Measurements from ENCODE around the gene BCL2L2.

Gene BCL2L2

DNA sequence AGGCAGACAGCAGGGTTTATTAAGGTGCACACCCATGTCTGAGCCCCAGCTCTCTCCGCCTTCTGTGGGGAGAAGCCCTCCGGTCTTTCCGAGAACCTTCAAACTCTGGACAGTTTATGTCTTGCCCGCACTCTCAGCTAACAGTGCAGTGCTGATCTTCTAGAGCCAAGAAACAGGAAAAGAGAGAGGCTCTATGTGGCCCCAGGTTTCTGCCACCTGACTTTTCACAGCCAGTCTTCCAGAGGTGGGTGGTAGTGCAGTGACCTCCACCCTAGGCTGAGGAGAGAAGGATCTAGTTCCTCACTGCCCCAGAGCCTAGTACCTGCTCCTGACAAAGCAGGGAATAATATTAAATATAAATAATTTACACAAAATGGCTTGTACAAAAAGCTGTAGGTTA lies 50.0 kb downstream of the BCL2L2 start:
- H3K4me2 ChIP-seq (ENCODE audit: low read length), result no peak overlapping the region
- no peaks in the 10 kb centered on the region for H3K9me2 ChIP-seq (replicated peaks; ENCODE audit: control insufficient read depth, low read length)
- no peak for TF ChIP-seq EZH2phosphoT487 (IDR thresholded peaks at IDR 0.05; ENCODE audit: borderline replicate concordance, low read length)
- TF ChIP-seq, protein P1, sequence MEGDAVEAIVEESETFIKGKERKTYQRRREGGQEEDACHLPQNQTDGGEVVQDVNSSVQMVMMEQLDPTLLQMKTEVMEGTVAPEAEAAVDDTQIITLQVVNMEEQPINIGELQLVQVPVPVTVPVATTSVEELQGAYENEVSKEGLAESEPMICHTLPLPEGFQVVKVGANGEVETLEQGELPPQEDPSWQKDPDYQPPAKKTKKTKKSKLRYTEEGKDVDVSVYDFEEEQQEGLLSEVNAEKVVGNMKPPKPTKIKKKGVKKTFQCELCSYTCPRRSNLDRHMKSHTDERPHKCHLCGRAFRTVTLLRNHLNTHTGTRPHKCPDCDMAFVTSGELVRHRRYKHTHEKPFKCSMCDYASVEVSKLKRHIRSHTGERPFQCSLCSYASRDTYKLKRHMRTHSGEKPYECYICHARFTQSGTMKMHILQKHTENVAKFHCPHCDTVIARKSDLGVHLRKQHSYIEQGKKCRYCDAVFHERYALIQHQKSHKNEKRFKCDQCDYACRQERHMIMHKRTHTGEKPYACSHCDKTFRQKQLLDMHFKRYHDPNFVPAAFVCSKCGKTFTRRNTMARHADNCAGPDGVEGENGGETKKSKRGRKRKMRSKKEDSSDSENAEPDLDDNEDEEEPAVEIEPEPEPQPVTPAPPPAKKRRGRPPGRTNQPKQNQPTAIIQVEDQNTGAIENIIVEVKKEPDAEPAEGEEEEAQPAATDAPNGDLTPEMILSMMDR (IDR thresholded peaks at IDR 0.05; ENCODE audit: low read depth, low read length, poor library complexity, severe bottlenecking), result no peak
- no peaks in the 10 kb centered on the region for H3F3A ChIP-seq (ENCODE audit: control insufficient read depth, insufficient read depth)
- H3K79me2 ChIP-seq (ENCODE audit: control insufficient read depth, low read length), result no peaks in the 10 kb centered on the region
- H4K20me1 ChIP-seq (ENCODE audit: control insufficient read depth, insufficient read depth, low read depth, low read length), result no peaks in the 10 kb centered on the region
- H3K27ac ChIP-seq (ENCODE audit: low read depth, low read length), result no peak overlapping the region
- H3K9me3 ChIP-seq (ENCODE audit: control insufficient read depth, insufficient read depth, low read length), result no peaks in the 10 kb centered on the region
- H3K4me3 ChIP-seq (ENCODE audit: low read length), result no peak overlapping the region
- H3K36me3 ChIP-seq (ENCODE audit: control insufficient read depth, low read length), result no peaks in the 10 kb centered on the region
- H3K4me1 ChIP-seq (ENCODE audit: control insufficient read depth, low read length), result no peaks in the 10 kb centered on the region
- H3K27me3 ChIP-seq (ENCODE audit: control insufficient read depth, low read length), result no peaks in the 10 kb centered on the region

DNA sequence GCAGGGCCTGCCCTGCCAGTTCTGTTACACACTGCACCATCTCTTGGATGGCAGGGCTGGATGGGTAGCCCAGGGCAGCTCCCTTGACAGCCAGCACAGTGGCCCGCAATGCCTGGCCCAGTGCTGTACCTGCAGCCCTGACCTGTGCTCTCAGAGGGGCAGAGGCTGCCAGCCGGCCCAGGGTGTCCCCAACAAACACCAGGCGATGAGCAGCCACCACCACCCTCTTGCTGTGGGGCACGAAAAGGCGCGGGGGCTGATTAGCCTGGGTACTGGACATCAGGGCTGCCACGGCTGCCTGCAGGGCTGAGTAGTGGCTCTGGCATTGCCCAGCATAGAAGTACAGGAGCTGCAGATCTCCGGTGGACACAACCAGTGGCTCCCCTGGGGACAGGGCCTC lies 50.6 kb downstream of the BCL2L2 start:
- no peak for TF ChIP-seq EZH2phosphoT487 (IDR thresholded peaks at IDR 0.05; ENCODE audit: borderline replicate concordance, low read length)
- TF ChIP-seq, protein P1 (IDR thresholded peaks at IDR 0.05; ENCODE audit: low read depth, low read length, poor library complexity, severe bottlenecking), result no peak
- no peaks in the 10 kb centered on the region for H3K9me3 ChIP-seq (ENCODE audit: control insufficient read depth, insufficient read depth, low read length)
- H3K27ac ChIP-seq (ENCODE audit: low read depth, low read length), result no peak overlapping the region
- H3K27me3 ChIP-seq (ENCODE audit: control insufficient read depth, low read length), result no peaks in the 10 kb centered on the region
- no peaks in the 10 kb centered on the region for H3F3A ChIP-seq (ENCODE audit: control insufficient read depth, insufficient read depth)
- H3K9me2 ChIP-seq (replicated peaks; ENCODE audit: control insufficient read depth, low read length), result no peaks in the 10 kb centered on the region
- no peaks in the 10 kb centered on the region for H4K20me1 ChIP-seq (ENCODE audit: control insufficient read depth, insufficient read depth, low read depth, low read length)
- H3K4me3 ChIP-seq (ENCODE audit: low read length), result no peak overlapping the region
- H3K36me3 ChIP-seq (ENCODE audit: control insufficient read depth, low read length), result no peaks in the 10 kb centered on the region
- no peaks in the 10 kb centered on the region for H3K4me1 ChIP-seq (ENCODE audit: control insufficient read depth, low read length)
- H3K4me2 ChIP-seq (ENCODE audit: low read length), result no peak overlapping the region
- H3K79me2 ChIP-seq (ENCODE audit: control insufficient read depth, low read length), result no peaks in the 10 kb centered on the region

DNA sequence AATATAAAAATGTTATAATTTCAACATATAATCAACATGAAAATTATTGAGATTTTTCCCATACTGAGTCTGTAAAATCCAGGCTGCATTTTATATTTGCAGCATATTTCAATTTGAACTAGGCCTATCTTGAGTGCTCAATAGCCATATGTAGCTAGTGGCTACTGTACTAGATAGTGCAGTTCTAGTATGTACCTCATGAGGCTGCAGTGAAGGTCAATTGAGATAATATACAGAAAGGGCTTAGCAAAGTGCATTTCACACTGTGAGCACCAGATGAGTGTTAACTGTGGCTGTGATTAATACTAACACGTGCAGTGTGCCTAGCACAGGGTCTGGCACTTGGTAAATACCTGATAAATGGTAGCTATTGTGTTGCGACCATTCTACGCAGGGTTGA lies 51.4 kb downstream of the BCL2L2 start:
- H3K9me3 ChIP-seq (ENCODE audit: control insufficient read depth, insufficient read depth, low read length), result no peaks in the 10 kb centered on the region
- H3K27me3 ChIP-seq (ENCODE audit: control insufficient read depth, low read length), result no peaks in the 10 kb centered on the region
- H3K36me3 ChIP-seq (ENCODE audit: control insufficient read depth, low read length), result no peaks in the 10 kb centered on the region
- no peaks in the 10 kb centered on the region for H3F3A ChIP-seq (ENCODE audit: control insufficient read depth, insufficient read depth)
- H3K27ac ChIP-seq (ENCODE audit: low read depth, low read length), result no peak overlapping the region
- H4K20me1 ChIP-seq (ENCODE audit: control insufficient read depth, insufficient read depth, low read depth, low read length), result no peaks in the 10 kb centered on the region
- no peak overlapping the region for H3K4me2 ChIP-seq (ENCODE audit: low read length)
- no peaks in the 10 kb centered on the region for H3K9me2 ChIP-seq (replicated peaks; ENCODE audit: control insufficient read depth, low read length)
- no peaks in the 10 kb centered on the region for H3K4me1 ChIP-seq (ENCODE audit: control insufficient read depth, low read length)
- no peak overlapping the region for H3K4me3 ChIP-seq (ENCODE audit: low read length)
- no peaks in the 10 kb centered on the region for H3K79me2 ChIP-seq (ENCODE audit: control insufficient read depth, low read length)
- TF ChIP-seq, protein P1 (IDR thresholded peaks at IDR 0.05; ENCODE audit: low read depth, low read length, poor library complexity, severe bottlenecking), result no peak
- no peak for TF ChIP-seq EZH2phosphoT487 (IDR thresholded peaks at IDR 0.05; ENCODE audit: borderline replicate concordance, low read length)
